Measurements from ENCODE around the gene ITIH4.

ITIH4 gene

DNA sequence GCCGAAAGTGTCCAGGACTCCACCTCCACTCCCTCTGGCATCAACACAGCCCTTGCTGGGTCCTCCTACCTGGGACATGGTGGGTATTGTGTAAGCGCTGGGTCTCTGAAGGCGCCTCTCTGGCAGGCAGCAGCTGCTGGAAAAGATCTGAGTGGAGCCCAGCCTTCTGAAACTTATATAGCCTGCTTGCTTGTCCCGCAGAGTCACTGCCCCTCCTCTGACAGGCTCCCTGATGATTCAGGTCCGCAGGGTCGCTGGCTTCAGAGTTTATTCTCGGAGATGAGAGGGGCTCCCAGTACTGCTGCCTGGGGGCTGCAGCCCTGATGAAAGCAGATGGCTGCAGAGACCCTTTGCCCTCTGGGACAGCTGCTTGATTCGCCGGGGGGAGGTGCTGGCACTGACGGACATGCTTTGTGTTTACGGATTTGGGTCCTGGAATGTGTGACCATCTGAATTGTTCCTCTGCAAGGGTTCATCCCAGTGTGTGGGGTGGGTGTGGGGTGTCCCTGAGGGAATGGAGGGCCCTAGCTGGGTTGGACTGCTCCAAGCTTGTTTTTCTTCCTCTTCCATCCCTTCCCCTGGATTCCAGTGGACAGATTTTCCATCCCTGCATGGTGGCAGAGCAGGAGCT, 4.5 kb upstream of the ITIH4 start, which contains the start of gene MUSTN1:
TSS of gene MUSTN1 (minus strand) at position 149 of the 631 bp plus-strand sequence. CDS start at position 78, 71 bp downstream.
- in situ Hi-C loops (cut with MboI; ENCODE audit: low sequenced_read_pairs), result no loop called here

DNA sequence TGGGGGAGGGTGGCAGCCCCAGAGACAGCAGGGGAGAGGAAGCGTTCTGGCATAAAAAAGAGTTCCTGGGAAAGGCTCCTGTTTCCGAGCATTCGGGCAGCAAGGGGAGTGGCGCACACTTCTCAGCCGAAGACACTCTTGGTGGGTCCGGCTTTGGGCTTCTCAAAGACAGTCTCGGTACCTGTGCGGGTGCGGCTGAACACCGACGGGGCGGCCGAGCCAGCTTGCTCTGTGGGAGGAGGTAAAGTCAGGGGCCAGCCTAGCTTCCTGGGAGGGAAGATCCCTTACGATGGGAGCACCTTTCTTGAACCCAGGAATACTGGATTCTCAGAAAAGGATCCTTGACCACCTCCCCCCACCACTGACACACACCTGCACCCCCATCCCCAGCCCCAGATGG, 2.7 kb upstream of the ITIH4 start:
- in situ Hi-C loops (cut with MboI; ENCODE audit: low sequenced_read_pairs), result no loop called here

DNA sequence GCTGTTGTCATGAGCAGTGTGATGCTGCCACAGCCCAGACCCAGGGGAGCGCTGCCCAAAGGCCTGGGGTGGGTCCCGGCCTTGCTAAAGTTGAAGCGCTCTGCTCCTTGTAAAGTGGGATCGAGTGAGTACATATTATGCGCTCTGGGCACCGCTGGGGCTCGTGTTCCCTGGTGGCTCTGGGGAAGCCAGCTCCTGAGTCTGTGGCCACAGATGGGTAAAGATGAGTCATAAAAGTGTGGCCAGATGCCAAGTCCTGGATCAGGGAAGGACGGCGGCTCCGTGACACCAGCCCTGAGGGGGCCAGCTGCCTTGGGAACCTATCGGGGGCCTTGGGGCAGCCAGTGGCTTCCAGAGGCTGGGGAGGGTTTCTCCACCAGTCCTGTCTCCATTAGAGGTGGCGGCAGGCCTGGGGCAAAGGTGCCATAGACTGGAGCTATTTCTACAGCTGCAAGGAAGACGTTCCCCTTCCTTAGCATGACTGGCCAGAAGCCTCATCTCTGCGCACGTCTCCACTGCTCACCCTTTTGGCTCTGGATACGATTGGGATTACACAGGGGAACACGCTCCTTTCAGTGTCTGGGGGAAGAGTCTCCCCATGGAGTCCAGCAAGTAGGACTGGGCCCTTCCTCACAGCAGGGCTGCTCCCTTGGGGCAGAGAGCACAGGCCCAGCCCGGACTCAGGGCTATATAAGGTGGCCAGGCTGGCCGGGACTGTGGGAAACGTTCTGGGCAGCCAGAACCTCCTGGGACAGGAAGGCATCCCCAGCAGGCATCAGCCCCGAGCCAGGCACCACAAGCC, 1.2 kb upstream of the ITIH4 start:
- in situ Hi-C loops (cut with MboI; ENCODE audit: low sequenced_read_pairs), result no loop called here

DNA sequence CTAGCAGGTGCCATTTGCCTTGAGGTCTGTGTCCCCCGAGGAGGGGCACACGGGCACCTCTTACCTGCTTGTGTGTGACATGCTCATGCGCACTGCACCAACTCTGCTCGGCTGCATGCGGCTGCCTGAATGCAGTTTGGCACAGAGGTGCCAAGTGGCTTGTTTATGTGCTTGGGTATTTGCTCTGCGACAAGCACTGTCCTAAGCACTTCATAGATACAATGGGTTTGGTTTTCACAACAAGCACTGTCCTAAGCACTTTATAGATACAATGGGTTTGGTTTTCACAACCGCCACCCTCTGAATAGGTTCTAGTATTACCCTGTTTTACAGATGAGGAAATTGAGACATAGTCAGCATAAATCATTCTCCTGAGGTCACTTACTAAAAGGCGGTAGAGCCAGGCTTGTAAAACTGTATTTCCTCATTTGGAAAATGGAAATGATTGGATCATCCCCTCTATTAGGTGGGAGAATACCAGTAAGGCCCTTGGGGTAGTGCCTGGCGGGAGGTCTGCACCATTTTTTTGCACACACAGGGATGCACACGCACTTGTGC, 487 bp downstream of the ITIH4 start:
- in situ Hi-C loops (cut with MboI; ENCODE audit: low sequenced_read_pairs), result no loop called here

DNA sequence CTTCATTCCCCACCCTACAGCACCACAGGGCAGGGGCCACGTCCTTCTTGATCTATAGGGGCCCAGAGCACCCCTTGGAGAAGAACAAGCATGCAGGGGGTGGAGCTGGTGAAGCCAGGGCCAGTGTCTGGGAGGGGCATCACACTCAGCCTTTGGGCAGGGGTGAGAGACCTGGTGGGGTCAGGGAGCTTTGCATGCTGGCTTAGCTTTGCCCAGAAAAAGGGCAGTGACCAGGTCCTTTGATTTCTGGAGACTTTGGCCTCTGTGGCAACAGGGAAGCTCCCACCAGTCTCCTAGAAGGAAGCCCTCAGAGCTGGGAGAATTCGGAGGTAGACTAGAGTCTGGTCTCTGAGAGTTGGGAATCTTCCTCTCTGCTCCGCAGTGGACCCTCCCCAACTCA, 990 bp downstream of the ITIH4 start:
- in situ Hi-C loops (cut with MboI; ENCODE audit: low sequenced_read_pairs), result no loop called here

DNA sequence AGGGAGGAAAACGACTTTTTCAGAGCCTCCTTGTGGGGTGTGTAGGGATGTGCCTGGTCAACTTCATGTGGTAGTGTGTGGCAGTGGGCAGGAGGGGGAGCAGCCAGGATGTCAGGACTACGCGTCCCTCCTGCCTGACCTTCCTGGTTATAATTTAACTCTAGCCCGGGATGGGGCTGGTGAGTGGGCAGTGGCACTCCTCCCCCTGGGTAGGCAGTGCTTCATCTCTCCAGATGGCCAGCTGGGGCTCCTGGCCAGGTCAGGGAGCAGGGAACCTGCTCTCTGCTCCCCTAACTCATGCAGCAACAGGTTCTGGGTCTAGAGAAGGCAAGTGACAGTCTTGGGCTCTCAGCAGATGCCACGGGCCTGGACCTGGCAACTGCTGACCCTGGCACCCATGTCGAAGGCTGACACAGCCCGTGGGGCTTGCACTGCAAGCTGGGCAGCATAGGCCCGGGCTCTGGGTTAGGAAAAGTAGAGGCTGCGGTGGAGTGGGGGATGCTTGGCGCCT, 2.6 kb downstream of the ITIH4 start:
- in situ Hi-C loops (cut with MboI; ENCODE audit: low sequenced_read_pairs), result no loop called here

DNA sequence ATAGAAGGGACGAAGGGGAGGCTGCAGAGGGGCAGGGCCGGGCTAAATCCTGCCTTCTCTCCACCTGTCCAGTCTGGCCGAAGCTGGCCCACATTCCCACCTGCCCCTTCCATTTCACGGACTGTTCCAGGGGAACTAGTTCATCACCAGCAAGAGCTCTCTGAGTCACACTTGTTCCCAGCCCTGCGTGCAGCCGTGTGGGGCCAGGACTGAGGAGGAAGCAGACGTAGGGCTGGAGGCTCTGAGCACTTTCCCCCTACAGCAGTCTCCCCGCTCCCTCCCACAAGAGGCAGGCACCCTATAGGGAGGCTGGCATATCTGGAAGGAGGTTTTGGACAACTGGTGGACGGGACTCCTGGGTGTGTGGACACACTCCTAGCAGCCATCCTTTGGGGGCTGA, 3.0 kb downstream of the ITIH4 start:
- in situ Hi-C loops (cut with MboI; ENCODE audit: low sequenced_read_pairs), result no loop called here

DNA sequence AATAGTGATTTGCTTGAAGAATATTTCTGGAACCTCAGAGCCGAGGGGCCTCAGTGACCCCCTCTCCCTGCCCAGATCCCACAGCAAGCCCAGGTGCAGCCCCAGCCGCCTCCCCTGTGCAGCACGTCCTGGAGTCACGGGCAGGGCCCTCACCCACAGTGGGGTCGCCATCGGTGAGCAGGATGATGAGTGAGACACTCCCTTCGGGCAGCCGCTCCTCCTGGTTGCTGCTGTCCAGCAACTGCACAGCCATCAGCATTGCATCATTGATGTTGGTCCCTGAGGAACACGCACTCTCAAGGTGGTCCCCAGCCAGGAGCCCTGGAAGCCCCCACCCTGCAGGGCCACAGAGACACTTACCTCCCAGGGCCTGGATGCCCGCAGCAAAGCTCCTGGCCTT, 6.4 kb downstream of the ITIH4 start:
- in situ Hi-C loops (cut with MboI; ENCODE audit: low sequenced_read_pairs), result no loop called here

DNA sequence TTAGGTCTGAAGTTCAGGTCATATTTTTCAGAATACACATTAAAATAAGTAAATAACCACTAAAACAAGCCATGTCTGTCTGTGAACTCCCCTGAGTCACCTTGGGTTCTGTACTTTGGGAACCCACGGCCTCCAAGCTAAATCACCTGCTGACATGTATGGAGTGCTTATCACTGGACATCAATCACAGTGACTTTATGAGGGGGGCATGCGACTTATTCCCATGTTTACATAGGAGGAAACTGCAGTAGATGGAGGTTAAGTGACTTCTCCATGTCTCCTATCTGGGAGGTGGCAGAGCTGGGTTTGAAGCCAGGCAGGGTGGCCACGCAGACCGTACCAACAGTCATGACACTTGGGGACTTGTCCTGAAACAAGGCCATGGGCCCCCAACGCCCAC, 8.1 kb downstream of the ITIH4 start:
- in situ Hi-C loops (cut with MboI; ENCODE audit: low sequenced_read_pairs), result no loop called here

DNA sequence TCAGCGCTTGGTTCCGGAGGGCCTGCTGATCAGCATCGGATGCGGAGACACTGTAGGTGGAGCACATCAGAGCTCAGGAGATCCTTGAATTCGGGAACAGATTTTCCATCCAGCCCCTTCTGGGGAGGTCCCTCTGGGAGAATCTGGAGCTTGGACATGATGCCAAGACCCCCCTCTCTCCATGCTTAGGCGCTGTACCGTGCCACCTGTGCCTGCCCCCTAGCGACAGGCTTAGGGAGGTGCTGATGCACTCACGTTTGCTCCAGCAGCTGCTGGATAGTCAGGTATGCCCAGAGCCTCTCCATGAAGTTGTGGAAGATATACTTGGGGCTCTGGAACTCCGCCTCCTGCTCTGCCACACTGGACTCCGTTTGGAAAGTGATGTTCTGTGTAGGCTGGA, 9.7 kb downstream of the ITIH4 start:
- in situ Hi-C loops (cut with MboI; ENCODE audit: low sequenced_read_pairs), result no loop called here

DNA sequence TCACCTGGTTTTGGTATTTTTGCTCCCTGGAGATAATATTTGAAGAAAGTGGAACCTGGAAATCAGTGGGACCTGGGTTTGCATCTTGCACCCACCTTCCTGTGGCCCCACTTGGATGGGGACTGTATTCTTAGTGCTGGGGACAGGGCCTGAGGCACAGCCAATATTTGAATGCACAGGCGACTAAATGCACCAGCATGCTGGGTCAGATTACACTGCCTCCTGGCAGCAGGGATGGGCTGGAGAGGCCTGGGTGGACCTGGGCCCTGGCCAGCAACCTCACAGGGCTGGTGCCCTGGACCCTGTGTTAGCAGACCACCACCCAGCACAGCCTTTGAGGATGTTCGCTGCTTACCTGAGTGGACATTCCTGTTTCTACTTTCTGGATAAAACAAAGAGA, 10.5 kb downstream of the ITIH4 start:
- in situ Hi-C loops (cut with MboI; ENCODE audit: low sequenced_read_pairs), result no loop called here

DNA sequence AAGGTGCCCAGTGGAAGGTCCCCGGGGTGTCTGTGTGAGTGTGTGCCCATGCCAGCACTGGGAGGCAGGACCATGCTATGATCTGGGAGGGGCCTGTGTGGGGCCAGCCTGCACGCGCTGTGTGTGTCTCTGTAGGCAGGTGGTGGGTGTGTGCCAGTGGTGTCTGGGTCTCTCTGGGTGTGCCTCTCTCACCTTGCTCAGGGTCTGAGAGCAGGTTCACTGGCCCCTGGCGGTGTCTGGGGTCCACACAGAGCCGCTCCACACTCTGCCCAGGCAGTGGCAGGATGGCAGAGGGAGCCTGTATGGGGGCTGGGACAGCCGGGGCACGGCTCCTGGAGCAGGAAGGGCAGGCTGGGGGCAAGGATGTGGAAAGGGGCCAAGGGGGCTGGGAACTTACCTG, 12.6 kb downstream of the ITIH4 start:
- in situ Hi-C loops (cut with MboI; ENCODE audit: low sequenced_read_pairs), result no loop called here

DNA sequence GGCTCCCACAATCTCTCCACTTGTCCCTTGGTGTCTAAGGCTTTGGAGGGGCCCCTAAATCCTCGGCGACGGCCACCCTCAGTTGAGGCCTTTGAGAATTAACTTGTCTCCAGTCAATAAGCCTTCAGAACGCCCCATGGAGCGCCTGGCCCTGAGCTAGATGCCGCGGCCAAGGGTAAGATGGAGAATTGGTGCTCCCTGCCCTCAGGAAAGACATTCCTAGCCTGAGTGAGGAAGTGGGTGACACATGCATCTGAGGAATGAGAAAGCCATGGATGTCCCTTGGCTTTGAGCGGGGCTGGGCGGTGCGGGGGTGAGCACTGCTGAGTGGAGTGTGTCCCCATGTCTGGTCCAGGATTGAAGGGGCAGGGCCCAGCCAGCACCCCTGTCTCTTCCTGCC, 13.3 kb downstream of the ITIH4 start:
- in situ Hi-C loops (cut with MboI; ENCODE audit: low sequenced_read_pairs), result no loop called here

DNA sequence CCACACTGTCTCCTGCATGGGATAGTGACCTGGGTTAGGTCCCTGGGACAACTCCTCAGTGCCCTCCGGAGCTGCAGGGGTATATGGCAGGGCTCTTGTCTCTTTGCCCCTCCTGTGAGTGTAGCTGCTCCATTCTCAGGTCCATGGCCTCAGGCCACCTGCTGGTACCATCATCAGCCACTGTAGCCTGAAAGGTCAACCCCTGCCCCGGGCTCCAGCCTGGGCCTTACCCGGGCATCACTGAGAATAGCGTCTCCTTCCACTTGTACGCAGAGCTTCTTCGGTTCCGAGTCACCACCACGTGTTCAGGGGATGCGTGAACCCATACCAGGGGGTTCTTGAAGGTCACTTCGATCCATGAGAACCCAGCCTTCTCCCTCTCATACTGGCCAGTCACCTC, 13.8 kb downstream of the ITIH4 start:
- in situ Hi-C loops (cut with MboI; ENCODE audit: low sequenced_read_pairs), result no loop called here

DNA sequence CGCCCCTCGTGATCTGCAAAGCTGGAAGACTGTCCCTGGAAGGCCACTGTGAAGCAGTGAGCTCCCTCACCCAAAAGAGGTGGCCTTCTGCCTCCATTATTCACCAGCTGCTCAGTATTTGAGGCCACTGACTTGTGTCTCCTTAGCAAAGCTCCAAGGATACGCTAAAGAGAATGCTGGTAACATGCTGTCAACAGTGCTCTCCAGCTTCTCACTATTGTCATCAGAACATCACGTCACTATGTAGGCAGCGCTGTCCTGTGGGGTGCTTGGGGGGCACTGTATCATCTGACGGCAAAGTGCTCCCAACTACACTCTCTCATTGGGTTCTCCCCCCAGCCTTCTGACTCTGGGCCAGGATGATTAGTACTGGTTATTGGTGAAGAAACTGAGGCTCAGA, 14.3 kb downstream of the ITIH4 start:
- in situ Hi-C loops (cut with MboI; ENCODE audit: low sequenced_read_pairs), result no loop called here

DNA sequence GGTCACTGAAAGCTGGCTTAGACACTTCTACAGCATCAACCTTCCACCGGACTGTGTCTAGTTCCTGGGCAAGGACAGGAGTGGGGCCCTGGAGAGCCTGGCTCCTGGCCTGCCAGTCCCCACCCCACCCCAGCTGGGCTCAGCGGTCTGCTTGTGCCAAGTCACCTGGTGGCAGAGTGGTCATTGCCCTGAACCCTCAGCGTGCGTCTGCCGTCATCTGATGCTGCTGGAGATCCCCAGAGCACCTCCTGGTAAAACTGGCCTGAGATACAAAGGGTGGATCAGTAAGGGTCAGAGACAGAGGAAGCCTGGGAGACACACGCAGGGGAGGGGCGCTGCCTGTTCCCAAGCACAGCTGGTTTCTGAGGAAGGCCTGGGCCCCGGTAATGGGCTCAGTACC, 16.7 kb downstream of the ITIH4 start:
- in situ Hi-C loops (cut with MboI; ENCODE audit: low sequenced_read_pairs), result no loop called here

DNA sequence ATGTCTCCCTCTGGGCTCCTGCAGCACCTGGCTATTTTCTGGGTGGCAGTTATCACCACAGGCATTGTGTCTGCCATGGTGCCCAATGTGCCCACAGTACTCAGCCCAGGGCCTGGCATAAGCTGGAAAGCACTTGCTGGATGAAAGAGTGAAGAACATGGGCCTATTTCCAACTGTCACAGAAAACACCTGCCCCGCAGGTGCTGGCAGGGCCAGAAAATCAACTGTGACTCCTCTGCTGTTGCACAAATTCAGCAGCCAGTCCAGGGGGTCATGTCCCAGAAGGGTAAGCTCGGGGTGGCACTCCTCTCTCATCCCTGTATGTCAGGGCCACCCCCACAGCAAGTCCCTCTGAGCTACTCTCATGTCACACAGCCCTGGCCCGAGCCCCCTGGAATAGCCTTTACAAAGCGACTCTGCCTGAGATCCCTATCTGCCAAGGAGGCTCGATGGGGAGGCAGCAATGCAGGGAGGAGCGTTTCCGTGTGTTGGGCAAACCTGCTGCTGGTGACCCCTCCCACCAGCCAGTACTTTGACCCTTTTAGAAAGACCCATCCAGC, 18.9 kb downstream of the ITIH4 start:
- in situ Hi-C loops (cut with MboI; ENCODE audit: low sequenced_read_pairs), result no loop called here

DNA sequence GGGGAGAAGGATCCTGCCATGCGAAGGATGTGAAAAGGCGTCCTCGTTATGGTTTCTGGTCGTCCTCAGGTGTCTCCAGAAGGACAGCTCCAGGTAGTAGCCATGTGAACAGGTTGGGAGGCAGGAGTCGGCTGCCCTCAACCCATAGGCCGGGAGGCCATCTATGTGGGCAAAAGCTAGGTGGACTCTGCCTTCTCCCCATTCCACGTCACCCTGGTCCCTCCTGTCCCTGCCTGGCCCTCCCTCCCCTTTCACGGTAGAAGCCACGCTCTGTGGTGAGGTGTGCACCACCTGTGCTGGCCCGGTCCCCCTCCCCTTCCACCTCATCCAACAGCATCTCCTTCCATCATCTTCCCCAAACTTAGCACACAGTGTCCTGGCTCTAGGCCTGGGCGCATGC, 19.5 kb downstream of the ITIH4 start:
- in situ Hi-C loops (cut with MboI; ENCODE audit: low sequenced_read_pairs), result no loop called here

DNA sequence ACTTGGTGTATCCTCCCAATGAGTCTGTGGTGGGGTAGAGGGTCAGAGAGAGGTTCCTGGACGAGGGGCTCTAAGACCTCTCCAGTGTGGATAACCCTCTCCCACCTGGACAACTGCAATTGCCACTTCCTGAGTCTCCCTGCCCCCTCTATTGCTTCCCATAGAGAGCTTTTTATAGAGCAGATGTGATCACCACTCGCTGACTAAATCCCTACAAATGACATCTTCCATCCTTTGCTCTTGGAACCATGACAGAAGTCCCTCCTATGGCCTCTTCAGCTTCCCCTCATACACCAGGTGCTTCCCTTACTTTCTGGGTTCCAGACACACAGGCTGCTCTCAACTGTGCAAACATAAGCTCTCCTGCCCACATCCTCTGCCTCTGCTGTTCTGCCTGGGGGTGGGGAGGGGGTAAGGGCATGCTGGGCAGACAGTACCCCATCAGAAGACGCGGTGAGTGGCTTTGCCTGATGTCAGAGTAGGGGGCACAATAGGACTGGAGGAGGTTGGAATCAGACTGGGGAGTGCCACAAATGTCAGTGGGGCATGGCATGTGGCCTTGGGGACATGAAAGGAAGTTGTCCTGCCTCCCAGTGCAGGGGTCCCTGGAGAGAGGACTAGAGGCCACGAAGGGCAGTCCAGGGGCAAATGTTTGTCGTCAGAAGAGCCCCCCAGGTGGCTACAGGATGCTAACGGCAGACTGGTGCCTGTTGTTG, 20.7 kb downstream of the ITIH4 start:
- in situ Hi-C loops (cut with MboI; ENCODE audit: low sequenced_read_pairs), result no loop called here

DNA sequence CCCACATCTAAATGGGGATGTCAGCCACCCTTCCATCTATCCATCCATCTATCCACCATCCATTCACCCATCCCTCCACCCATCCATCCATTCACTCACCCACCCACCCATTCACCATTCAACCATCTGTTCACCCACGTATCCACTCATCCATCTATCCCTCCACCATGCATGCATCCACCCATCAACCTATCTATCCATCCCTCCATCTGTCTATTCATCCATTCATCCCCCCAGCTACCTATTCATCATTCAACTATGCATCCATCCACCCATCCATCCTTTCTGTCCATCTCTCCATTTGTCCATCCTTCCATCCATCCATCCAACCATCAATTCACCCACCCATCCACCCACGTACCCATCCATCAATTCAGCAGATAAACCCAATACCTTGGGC, 21.3 kb downstream of the ITIH4 start:
- in situ Hi-C loops (cut with MboI; ENCODE audit: low sequenced_read_pairs), result no loop called here

Measured in HL-60/S4 (cell line).